ENCODE measurements around the gene DHPS. TPM values are rescaled to one million over a fixed set of nuclear protein-coding genes. Genes with fewer than 3 reads are reported as not detected.

DHPS gene
- total RNA-seq, 1 donor from 2014 or later: 68.4 TPM

- no peaks in the 10 kb centered on the region for H3K27me3 Mint-ChIP-seq (ENCODE audit: unreplicated experiment)
- H3K4me3 Mint-ChIP-seq (ENCODE audit: unreplicated experiment): no peak overlapping the region
- no peak for DNase-seq (ENCODE audit: extremely low spot score, unreplicated experiment)
- peaks cover 5% of the 10 kb centered on the region for H3K4me1 Mint-ChIP-seq (ENCODE audit: unreplicated experiment)
- no peak overlapping the region for H3K27ac Mint-ChIP-seq (ENCODE audit: unreplicated experiment)
- H3K36me3 Mint-ChIP-seq (ENCODE audit: unreplicated experiment): no peaks in the 10 kb centered on the region
- TF ChIP-seq CTCF (IDR thresholded peaks at IDR 0.05): no peak
- no peaks in the 10 kb centered on the region for H3K9me3 Mint-ChIP-seq (ENCODE audit: unreplicated experiment)
Measured at GRCh38 chr19:12692960-12693359, 11.3 kb upstream of the DHPS start.

- DNase-seq (ENCODE audit: extremely low spot score, unreplicated experiment): no peak
- Mint-ChIP-seq H3K4me1 (ENCODE audit: unreplicated experiment) (no peaks in the 10 kb centered on the region), H3K9me3 (ENCODE audit: unreplicated experiment) (no peaks in the 10 kb centered on the region), H3K36me3 (ENCODE audit: unreplicated experiment) (no peaks in the 10 kb centered on the region), H3K4me3 (ENCODE audit: unreplicated experiment) (no peak overlapping the region), H3K27ac (ENCODE audit: unreplicated experiment) (no peak overlapping the region), H3K27me3 (ENCODE audit: unreplicated experiment) (no peaks in the 10 kb centered on the region)
- TF ChIP-seq CTCF (IDR thresholded peaks at IDR 0.05): no peak
Measured at GRCh38 chr19:12689581-12690216, 8.0 kb upstream of the DHPS start.

- no peaks in the 10 kb centered on the region for H3K27me3 Mint-ChIP-seq (ENCODE audit: unreplicated experiment)
- no peak overlapping the region for H3K27ac Mint-ChIP-seq (ENCODE audit: unreplicated experiment)
- no peak for DNase-seq (ENCODE audit: extremely low spot score, unreplicated experiment)
- no peaks in the 10 kb centered on the region for H3K4me1 Mint-ChIP-seq (ENCODE audit: unreplicated experiment)
- no peaks in the 10 kb centered on the region for H3K9me3 Mint-ChIP-seq (ENCODE audit: unreplicated experiment)
- TF ChIP-seq CTCF (IDR thresholded peaks at IDR 0.05): no peak
- H3K36me3 Mint-ChIP-seq (ENCODE audit: unreplicated experiment): no peaks in the 10 kb centered on the region
- H3K4me3 Mint-ChIP-seq (ENCODE audit: unreplicated experiment): no peak overlapping the region
Measured at GRCh38 chr19:12689012-12689411, 7.3 kb upstream of the DHPS start.

GRCh38 chr19:12687496-12688196, 6.0 kb upstream of the DHPS start, which contains the start of gene GNG14:
TSS of gene GNG14 (plus strand) at chr19:12687998. CDS start at chr19:12688049, 51 bp downstream.
- no peak for TF ChIP-seq CTCF (IDR thresholded peaks at IDR 0.05)
- Mint-ChIP-seq H3K9me3 (ENCODE audit: unreplicated experiment) (no peaks in the 10 kb centered on the region), H3K4me3 (ENCODE audit: unreplicated experiment) (no peak within 1 kb of the TSS), H3K27ac (ENCODE audit: unreplicated experiment) (no peak within 1 kb of the TSS), H3K27me3 (ENCODE audit: unreplicated experiment) (no peaks in the 10 kb centered on the region), H3K4me1 (ENCODE audit: unreplicated experiment) (no peaks in the 10 kb centered on the region), H3K36me3 (ENCODE audit: unreplicated experiment) (no peaks in the 10 kb centered on the region)
- no peak for DNase-seq (ENCODE audit: extremely low spot score, unreplicated experiment)

- Mint-ChIP-seq H3K27me3 (ENCODE audit: unreplicated experiment) (no peaks in the 10 kb centered on the region), H3K4me1 (ENCODE audit: unreplicated experiment) (peaks cover 4% of the 10 kb centered on the region), H3K9me3 (ENCODE audit: unreplicated experiment) (no peaks in the 10 kb centered on the region), H3K36me3 (ENCODE audit: unreplicated experiment) (no peaks in the 10 kb centered on the region), H3K4me3 (ENCODE audit: unreplicated experiment) (no peak overlapping the region), H3K27ac (ENCODE audit: unreplicated experiment) (no peak overlapping the region)
- TF ChIP-seq CTCF (IDR thresholded peaks at IDR 0.05): no peak
- DNase-seq (ENCODE audit: extremely low spot score, unreplicated experiment): no peak
Measured at GRCh38 chr19:12685831-12686230, 4.2 kb upstream of the DHPS start.
